Kidney tubule cell (primary cell): Measurements from ENCODE around the gene HCRTR1.
A peak's percentile ranks its signal among the peaks of the same experiment; 100 is the strongest.

Experiments
- DNase-seq: peaks from one replicate; pipeline ENCODE4 v3.0.0-alpha.2; 2018; ENCODE audit warnings: low spot score

Gene HCRTR1

DNA sequence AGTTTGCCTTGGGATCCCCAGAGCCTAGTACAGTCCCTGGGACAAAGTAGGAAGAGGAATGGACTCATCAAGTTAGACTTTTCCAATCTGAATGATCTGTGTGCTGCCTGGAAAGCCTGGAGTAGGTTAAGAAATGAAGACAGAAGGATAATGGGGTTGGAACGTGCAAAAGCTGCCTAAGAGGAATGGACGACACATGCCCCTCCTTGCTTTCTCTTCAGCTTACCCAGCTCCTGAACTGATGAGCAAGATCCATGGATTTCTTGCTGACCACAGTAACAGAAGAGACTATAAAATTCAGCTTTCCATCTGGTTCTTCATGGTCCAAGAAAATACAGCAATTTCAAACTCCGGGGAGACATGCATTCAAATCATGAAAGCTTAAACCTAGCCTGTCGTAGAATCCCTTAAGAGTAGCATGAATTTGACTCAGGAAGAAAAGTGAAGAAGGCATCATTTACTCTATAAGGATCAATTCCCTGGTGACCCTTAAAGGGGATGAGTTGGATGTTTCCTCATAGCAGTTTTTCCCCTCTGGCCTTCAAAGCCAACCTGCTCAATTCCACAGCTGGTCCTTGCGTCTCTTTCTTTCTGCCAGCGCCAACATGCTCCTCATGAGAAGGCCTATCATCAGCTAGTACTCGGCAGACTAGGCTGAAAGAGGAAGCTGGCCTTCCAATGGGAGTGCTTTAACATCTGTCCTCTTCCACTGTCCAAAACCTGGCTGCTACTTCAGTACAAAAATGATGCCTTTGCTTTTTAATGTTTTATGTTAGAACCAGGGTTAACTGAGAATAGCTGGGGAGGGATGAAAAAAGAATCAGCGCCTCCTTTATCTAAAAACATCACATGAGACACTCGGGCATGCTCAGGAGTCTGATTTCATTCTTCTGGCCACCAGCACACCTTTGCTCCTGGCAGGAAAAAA lies 32.9 kb downstream of the HCRTR1 start:
- no peak for DNase-seq

DNA sequence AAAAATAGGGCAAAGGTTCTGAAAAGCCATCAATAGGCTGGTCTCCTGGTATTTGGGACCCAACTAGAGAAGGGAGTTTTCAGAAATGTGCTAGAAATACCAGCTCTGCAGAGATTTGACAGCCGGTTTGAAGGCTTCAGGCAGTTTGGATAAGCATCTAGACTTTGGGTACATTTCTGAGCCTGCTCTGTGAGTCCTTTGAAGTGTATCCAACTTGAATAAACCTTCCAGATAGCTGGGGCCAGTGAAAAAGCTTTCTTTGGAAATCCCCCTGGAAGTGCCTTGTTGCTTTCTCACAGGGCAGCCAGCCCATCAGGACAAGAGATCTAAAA lies 33.6 kb downstream of the HCRTR1 start:
- peak; percentile 23 for DNase-seq

DNA sequence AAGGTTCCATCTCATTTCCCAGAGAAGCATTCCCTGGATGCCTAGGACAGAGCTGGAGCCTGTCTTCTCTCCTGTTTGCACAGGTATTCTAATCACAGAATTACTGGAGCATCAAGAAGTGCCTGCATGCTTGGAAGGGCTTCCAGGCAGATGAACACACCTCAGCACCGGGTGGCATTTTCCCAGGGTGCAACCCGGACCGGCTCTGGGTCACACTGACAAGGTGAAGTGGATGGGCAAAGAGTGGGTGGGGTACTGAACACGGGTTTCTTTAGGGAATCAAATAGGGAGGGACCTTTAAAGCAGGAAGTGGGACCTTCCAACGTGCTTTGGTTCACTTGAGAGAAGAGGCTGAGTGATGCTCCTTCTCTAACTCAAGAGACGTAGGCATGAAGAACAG lies 34.3 kb downstream of the HCRTR1 start:
- DNase-seq: peak; percentile 22

DNA sequence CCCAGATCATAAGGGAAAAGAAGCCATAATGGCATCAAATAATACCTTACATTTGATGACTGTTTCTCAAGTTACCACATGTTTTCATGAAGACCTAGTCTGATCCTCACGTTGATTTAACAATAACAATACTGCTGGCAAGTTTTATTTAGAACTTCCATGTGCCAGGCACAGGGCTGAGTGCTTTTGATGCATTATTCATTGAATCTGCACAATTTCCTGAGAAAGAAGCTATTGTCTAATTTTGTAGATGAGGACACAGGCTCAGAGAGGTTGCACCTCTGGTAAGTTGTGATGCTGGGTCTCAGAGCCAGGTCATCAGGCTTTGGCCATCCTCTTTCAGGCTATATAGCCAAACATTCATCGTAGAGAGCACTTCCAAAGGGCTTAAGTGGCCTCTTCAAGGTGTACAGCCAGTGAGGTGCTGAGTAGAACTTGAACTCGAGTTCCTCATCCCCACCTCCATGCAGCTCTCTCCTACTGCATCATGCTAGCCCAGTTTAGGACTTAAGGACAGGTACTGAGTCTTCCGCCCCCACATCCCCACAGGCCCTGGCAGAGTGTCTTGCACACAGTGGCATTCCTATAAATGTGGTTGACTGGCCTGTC lies 35.5 kb downstream of the HCRTR1 start:
- DNase-seq: no peak

DNA sequence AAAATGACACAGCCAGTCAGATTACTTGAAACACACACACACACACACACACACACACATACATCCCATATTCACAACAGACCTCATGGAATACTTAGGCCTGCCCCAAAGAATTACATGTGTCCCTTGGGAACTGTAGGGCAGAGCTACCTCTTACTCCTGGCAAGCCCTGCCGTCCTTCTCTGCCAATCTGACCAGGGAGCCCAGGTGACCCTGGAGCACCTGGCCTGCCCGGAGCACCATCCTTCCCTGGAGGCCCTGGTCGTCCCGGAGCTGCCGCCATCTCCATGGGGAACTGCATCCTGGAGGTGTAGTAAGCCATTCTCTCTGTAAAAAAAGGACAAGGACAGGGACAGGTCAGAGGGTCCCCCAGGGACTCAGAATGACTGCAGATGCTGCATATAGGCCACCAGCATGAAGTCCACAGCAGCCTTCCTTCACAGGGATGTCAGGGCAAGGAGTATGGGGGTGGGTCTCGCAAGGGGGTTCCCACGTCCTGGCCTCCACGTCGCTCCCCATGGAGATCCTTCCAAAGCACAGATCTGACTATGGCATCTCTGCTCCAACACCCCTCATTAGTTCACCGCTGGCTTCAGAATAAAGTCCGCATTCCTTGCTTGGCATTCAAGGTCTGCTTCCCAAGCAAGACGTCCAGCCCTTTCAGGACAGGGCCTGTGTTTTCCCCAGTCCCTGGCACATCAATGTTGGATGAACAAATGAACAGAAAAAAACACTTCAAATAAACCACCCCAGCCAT lies 36.4 kb downstream of the HCRTR1 start:
- DNase-seq: no peak

DNA sequence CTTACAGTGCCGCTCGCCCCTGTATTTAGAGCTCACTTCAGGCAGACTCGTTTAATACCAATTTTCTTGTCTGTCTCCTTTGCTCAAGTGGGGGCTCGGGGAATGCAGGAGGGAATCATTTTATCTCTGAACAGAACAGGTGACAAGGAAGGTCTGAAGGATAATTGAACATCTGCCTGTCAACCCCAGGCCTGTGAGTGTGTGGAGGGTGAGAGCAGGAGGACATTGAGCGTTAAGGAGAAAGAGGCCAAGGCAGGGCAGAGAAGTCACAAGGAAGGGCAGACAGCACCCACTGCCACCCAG lies 36.9 kb downstream of the HCRTR1 start:
- no peak for DNase-seq

DNA sequence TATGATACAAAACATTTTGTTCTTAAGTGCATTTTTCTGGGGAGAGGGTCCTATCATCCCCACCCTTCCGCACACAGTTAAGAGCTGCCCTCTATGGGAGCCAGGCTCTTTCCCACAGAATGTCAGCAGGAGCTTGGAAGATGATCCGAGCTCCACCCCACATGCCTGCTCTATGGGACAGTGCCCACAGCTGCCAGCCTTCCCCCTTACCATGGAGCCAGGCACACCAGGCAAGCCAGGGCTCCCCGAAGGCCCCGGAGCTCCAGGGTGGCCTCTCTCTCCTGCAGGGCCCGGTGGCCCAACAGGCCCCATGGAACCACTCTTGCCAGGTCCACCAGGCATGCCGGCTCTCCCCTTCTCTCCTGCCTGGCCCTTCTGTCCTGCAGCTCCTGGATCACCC lies 37.6 kb downstream of the HCRTR1 start:
- DNase-seq: no peak

DNA sequence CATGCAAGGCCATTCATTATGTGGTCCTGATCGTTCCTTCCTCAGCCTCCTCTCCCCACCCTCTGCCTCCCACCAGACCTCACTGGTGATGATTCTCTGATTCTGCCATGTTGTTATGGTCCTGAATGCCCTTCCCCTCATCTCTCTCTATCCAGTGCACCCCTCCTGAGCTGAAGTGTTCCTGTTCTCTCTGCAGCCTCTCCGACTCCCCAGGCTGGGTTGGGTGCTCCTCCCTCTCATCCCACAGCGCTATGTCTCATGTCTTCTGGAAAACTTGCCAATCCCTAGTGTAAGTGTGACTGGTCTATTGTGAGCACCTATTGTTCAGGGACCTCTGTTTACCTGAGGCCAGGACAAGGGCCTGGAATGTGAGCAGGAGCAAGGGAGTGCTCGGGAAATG lies 38.3 kb downstream of the HCRTR1 start:
- no peak for DNase-seq

DNA sequence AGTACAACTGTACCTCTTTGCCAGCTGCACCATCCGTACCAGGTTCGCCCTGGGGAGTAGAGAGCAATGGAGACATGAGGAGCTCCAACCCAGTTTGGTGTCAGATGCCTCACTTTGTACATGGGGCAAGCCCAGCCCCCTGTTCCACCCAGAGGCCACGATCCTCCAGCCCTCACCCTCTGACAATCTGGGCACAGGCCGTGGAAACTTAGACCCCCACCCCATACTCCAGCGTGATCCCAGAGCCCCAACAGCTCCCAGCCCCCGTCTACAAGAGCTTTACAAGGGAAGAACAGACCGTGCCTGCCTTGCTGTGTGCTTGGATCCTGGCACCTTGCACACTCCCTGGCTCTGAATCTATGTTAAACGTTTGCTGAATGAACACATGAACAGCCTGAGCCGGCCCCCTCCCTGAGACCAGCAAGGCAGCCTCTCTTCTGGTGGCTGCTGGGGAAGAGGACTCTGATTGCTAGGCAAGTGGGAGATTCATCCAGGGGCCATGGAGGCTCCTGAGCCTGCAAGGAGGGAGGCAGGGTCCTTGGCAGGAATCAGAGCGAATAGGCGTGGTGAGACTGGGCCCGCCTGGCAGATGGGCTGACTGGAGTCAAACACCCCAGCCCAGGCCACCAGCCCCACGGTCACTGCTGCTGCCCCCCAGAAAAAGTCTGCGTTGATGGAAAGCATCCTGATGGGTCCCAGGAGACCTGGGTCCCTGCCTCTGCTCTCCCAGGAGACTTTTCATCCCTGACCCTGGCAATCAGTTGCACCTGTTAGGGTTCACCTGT lies 39.7 kb downstream of the HCRTR1 start:
- no peak for DNase-seq

DNA sequence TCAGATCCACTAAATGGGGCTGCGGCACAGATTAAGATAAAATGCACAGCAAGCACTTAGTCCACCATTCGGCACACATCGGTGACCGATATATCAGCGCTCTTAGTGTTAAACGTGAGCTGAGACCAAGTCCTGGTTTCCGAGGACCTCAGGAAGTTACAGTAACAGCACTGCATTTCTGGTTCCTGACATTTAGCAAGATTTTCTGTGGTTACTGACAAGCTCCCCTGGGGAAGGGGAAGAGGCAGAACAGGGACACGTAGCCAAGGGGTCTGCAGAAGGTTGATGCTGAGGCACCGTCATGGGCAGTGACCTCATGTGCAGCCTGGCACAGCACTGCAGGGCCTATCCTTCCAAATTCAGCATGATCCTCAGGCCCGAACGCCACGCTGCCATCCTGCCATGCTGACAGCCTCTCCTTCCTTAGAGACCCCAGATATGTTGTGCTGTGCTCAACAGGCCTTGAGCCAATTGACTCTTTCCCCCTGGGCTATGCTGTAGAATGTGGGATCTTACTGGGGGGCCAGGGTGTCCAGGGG lies 40.6 kb downstream of the HCRTR1 start:
- DNase-seq: no peak

DNA sequence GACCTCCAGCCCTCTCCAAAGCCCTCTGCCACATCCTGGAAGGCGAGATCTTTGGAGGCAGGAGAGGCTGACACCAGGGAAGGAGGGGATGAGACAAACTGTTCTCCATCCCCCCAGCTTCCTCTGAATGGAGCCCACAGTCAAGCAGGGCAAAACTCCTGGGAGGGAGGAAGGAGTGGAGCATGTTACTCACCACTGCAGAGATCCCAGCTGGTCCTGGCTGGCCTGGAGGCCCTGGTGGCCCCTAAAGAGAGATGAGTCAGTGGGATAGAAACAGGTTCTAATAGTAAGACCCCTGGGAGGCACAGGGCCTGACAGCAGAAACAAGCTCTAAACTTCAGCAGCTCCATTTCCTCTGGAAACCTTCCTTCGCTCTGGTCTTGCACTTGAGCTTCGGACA lies 41.2 kb downstream of the HCRTR1 start:
- no peak for DNase-seq

DNA sequence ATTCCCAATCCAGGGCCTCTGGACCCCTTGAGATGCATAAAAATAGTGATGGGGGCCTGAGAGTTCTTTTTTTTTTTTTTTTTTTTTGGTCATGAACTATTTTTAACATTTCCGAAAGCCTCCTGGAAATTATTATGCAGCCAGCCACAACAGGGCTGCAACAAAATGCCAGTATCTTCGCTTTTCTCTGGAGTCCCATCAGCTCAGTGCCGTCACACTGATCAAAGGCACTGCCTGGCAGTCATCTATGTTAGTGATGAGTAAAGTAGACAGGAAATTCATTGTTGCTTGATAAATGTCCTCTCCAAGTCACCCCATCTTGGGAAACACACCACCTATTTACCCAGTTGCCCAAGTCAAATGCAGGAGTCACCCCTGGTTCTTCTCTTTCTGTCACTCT lies 42.4 kb downstream of the HCRTR1 start:
- no peak for DNase-seq

DNA sequence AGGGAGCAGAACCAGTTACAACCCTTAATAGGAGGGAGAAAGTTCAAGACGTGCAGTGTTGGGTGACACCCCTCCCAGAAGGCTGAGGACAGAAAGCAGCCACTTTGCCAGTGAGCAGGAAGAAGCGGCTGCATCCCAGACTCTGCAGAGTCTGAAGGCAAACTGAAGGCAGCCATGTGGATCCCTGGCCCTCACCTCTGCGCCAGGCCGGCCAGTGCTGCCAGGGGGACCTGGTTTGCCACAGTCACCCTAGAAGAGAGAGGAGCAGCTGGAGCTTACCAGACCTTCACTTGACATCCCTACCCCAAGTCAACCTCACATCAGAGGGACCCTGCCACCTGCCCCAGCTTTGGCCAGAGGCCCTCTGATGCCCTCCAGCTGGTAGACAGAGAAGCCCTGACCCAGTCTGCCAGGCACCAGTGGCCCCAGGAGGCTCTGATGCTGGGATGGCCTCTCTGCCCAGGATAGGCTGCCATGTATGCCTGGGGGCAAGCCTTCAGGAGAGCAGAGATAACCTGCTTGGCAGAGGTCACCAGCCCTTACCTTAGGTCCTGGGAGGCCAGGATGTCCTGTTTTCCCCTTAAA lies 43.5 kb downstream of the HCRTR1 start:
- DNase-seq: no peak

DNA sequence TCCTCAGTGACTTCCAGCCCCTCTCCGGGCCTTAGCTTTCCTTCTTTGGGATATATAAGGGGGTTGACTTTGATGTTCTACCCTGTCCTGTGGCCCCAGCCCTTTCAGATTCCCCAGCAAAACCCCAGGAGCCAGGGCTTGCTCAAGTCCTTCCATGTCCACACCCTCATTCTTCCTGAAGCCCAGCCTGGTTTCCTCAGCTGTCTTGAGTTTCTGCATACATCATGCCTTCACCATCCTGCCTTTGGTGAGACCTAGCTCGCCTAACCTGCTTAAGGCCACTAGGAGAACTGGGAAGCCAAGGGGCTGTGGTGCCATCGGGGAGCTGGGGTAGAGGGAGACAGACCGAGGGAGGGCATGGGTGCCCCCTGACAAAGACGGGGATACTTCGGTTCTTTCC lies 44.4 kb downstream of the HCRTR1 start:
- no peak for DNase-seq

DNA sequence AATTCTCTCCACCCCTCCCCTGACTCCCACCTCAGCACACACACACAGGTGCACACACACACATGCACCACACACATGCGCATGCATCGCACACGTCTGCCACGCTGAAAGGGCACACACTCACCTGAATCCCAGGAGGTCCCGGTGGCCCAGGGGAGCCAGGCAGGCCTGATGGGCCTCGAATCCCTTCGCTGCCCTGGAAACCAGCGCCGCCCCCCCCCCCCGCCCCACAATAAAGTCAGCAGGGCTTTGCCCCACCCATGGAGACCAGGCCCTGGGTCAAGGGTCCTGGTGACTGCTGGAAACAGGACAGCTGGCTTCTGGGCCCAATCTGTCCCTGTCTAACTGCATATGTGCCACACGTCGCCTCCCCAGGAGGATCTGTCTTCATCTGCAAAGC lies 45.0 kb downstream of the HCRTR1 start:
- no peak for DNase-seq

DNA sequence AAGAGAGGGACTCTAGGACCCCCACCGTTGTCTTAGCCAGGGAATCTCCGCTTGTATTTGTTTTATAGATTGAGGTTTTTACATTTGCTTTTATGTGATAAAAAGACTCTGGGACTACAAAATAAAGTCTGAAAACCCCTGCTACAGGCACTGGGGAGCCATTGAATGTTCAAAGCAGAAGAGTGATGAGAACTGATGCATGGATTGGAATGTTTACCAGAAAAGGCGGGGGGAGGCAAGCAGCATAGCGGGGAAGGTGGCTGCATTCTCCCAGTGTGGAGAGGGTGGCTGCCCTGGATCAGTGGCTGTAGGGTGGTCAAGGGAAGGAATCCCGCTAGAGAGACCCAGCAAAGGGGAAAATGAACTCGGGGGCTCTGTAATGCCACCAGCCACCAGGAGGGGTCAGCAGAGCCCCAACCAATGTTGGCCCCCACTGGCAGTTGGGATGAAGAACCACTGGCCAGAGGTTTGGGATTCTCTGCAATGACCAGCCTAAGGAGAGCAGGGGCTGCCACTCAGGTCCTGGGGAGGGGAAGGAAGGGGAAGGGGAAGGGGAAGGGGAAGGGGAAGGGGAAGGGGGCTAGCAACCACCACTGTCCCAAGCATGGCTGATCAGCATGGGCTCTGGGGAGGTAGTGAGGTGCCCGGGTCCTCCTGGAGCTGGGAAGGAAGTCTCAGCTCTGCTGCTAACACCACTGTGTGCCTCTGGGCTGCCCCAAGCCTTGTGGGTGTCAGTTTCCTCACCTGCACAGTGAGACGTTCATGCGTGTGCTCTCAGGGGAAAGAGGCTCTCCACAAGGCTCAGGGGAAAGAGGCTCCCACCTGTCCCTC lies 46.3 kb downstream of the HCRTR1 start:
- peak; percentile 43 for DNase-seq

DNA sequence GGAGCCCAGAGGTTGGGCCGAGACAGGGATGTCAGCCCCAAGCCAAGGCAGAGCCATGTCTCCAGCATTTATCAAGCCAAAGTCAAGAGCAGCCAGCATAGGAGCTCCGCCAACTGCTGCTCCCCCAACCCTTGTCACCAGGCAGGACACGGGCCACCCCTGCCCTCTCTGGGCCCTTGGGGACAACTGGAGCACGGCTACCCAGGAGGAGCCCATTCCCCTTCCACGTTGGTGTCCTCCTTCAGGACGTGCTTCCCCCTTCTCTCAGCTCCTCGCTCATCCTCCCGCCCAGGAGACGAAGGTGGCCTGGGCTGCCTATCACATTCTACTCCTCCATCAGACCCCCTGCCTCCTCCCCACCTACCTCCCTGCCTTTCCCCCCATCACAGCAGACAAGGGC lies 47.0 kb downstream of the HCRTR1 start:
- no peak for DNase-seq

DNA sequence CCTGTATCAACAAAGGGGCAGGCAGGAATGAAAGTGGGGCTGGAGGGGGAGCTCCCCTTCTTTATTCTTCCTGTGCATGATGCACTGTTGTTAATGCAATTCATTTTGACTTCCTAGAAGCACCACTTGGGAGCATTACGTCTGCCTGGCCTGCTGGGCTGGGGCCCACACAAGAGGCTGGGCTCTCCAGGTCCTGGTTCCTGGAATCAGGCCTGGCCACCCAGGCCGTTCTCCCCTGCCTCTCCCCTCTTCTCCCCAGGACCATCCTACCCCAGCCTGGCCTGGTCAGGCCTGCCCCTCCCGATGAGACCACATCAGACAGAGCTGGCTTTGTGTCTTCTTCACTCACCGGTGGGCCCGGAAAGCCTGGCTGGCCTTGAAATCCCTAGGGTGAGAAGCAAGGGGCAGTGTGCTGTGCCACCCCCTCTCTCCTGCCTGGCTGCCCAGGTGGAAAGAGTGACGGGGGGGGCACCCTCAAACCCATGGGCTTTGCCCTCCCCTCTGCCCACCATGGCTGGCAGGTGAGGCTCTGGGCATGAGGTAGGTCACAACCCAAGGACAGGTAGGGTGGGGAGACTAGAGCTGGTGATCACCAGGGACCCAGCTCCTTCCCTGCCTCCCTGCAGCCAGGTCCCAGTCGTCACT lies 47.9 kb downstream of the HCRTR1 start:
- DNase-seq: no peak

DNA sequence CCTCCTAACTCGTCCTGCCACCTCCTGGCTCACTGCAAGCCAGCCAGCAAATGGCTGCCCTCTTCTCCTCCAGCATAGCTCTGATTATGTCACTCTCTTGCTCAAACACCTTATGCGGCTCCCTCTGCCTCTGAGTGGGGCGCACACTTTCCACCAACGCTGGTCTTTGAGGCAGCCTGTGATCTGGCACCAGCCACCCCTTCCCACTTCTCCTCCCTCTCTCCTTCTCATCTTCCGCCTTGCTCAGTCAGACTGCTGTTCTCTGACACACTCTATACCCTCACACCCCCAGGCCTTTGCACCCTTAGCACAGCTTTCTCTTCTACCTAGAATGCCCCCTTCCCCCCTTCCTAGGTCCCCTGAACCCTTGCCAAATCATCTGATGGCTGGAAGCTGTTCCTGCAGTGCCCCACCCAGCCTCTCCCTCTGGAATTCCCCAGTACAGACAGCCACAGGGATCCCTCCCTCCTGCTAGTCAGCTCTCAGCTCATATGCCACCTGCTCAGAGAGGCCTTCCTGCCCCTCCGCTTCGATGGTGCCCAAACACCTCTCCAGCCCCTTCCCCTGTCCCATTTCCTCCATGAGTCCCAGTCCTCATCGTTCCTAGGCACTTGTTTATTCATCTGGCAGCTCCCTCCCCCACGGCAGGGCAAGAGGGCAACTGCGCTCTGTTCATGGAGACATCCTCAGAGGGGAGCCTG lies 48.9 kb downstream of the HCRTR1 start:
- DNase-seq: peak; percentile 85
